SK-N-MC (cell line): Measurements from ENCODE around the gene PNO1.

Experiments used
- DNase-seq: peaks from one replicate; pipeline ENCODE4 v3.0.0-alpha.2; 2011; ENCODE audit warnings: low read depth, low spot score
- H3K27ac ChIP-seq: fragments of 200-600 bp; sonication (generic); 2 replicates; pipeline ENCODE4 v1.5.1; 2016; ENCODE audit warnings: mixed run types
- H3K36me3 ChIP-seq: fragments of 200-600 bp; sonication (generic); 2 replicates; pipeline ENCODE4 v1.6.1; 2017; ENCODE audit warnings: antibody characterized with exemption, low read length, mixed read lengths; ENCODE audit not compliant: insufficient read depth
- H3K4me3 ChIP-seq: fragments of 200-600 bp; sonication (generic); 2 replicates; pipeline ENCODE4 v1.5.1; 2016
- H3K9ac ChIP-seq: fragments of 200-600 bp; sonication (generic); 2 replicates; pipeline ENCODE4 v1.8.0; 2017; ENCODE audit warnings: mixed run types, mixed read lengths; ENCODE audit not compliant: insufficient read length
- H3K9me3 ChIP-seq: fragments of 200-600 bp; sonication (generic); 2 replicates; pipeline ENCODE4 v1.6.1; 2017; ENCODE audit warnings: low read depth, mild to moderate bottlenecking, antibody characterized with exemption, low read length, moderate library complexity, mixed read lengths
- EZH2 ChIP-seq: fragments of 200-600 bp; sonication (generic); IDR thresholded peaks from one replicate; pipeline ENCODE4 v1.6.1; 2017; ENCODE audit warnings: antibody characterized with exemption
- FOXP2 ChIP-seq: optimal IDR thresholded peaks from 2 replicates; pipeline ENCODE3; 2011; ENCODE audit warnings: mild to moderate bottlenecking, moderate library complexity; ENCODE audit not compliant: insufficient read depth; ENCODE audit errors: extremely low read length, control extremely low read depth
- POLR2AphosphoS5 ChIP-seq: IDR thresholded peaks from 2 replicates; pipeline ENCODE4 v1.6.1; 2012; ENCODE audit warnings: mild to moderate bottlenecking, low read depth, low read length, borderline replicate concordance

PNO1 gene

DNA sequence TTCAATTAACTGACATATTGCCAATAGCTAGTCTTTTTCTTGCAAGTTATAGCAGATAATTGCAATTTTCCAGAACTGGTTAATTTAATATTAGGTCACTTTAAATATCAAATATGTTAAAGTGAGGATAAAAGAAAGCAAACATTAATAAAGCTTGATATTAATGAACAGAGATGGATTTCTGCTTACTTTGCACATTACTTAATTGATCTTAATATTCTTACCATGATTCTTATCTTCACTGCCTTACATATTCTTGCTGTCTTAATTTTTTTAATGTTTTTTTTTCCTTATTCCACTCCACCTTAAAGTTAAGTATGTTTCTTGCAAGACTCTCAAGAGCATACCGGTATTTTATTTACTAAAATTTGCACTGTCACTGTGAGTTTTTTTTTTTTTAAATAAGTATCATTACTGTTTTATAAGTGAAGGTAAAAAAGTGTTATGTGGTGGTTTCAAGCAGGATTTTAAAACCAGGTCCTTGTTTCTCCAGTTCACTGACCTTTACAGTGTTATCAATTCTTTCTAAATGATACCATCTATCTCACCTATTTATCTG is 60.7 kb downstream of the PNO1 start:
- Histone ChIP-seq H3K4me3 (no peak overlapping the region), H3K9me3 (peaks cover 6% of the 10 kb centered on the region; the same call in 1 of the 2 replicates), H3K27ac (peak overlapping the region; percentile 7; the same call in 1 of the 2 replicates), H3K9ac (no peak overlapping the region), H3K36me3 (peaks cover 49% of the 10 kb centered on the region)
- DNase-seq, result no peak
- TF ChIP-seq EZH2 (no peak), FOXP2 (no peak), POLR2AphosphoS5 (no peak)

- DNase-seq, result no peak
- Histone ChIP-seq H3K9me3 (peaks cover 6% of the 10 kb centered on the region; the same call in 1 of the 2 replicates), H3K4me3 (no peak overlapping the region), H3K9ac (no peak overlapping the region), H3K36me3 (peaks cover 56% of the 10 kb centered on the region), H3K27ac (no peak overlapping the region)
- TF ChIP-seq EZH2, result no peak
- no peak for TF ChIP-seq FOXP2
- no peak for TF ChIP-seq POLR2AphosphoS5
Observed at GRCh38 chr2:68222287-68222686, 64.6 kb downstream of the PNO1 start.

- H3K4me3 ChIP-seq, result no peak overlapping the region
- TF ChIP-seq POLR2AphosphoS5, result no peak
- TF ChIP-seq EZH2, result no peak
- no peak for TF ChIP-seq FOXP2
- no peak for DNase-seq
Observed at GRCh38 chr2:68223419-68223818, 65.7 kb downstream of the PNO1 start.

GRCh38 chr2:68225119-68225632 is 67.5 kb downstream of the PNO1 start:
- no peak overlapping the region for H3K9ac ChIP-seq
- no peak overlapping the region for H3K27ac ChIP-seq
- TF ChIP-seq FOXP2, result no peak
- TF ChIP-seq EZH2, result no peak
- TF ChIP-seq POLR2AphosphoS5, result no peak
- peaks cover 6% of the 10 kb centered on the region; the same call in 1 of the 2 replicates for H3K9me3 ChIP-seq
- DNase-seq, result no peak
- H3K4me3 ChIP-seq, result no peak overlapping the region
- peaks cover 64% of the 10 kb centered on the region for H3K36me3 ChIP-seq

More at GRCh38 chr2:68223419-68223818, 65.7 kb downstream of the PNO1 start:
- peaks cover 6% of the 10 kb centered on the region; the same call in 1 of the 2 replicates for H3K9me3 ChIP-seq
- H3K36me3 ChIP-seq, result peaks cover 56% of the 10 kb centered on the region
- no peak overlapping the region for H3K27ac ChIP-seq
- H3K9ac ChIP-seq, result no peak overlapping the region
